GM11168 (cell line): ENCODE results near the gene GSE1.
"Not testable (repeated sequence)": the region's sequence is repeated elsewhere in the genome, so short reads cannot be mapped to it uniquely, and the experiment has no call there.

ENCODE experiments used
- in situ Hi-C: fragments of 300-500 bp; cut with MboI; formaldehyde crosslinking; loops from one replicate; pipeline ENCODE4 v1.12.0; 2022; ENCODE audit warnings: low sequenced_read_pairs; ENCODE audit not compliant: unreplicated experiment

The GSE1 gene

GRCh38 chr16:85588562-85589503, 24.3 kb upstream of the GSE1 start:
- in situ Hi-C loops: no loop called here

- in situ Hi-C loops: no loop called here
Measured at GRCh38 chr16:85589688-85590505, 23.2 kb upstream of the GSE1 start.

- in situ Hi-C loops: no loop called here
Measured at GRCh38 chr16:85590506-85590832, 22.7 kb upstream of the GSE1 start.

- in situ Hi-C loops: no loop called here
Measured at GRCh38 chr16:85591381-85591780, 21.7 kb upstream of the GSE1 start.

GRCh38 chr16:85592277-85592676, 20.8 kb upstream of the GSE1 start:
- in situ Hi-C loops: not testable (repeated sequence)

- in situ Hi-C loops: no loop called here
Measured at GRCh38 chr16:85592700-85593493, 20.2 kb upstream of the GSE1 start.

GRCh38 chr16:85593494-85594221, 19.5 kb upstream of the GSE1 start:
- in situ Hi-C loops: no loop called here

GRCh38 chr16:85594273-85594977, 18.7 kb upstream of the GSE1 start:
- in situ Hi-C loops: no loop called here

GRCh38 chr16:85594978-85595661, 18.0 kb upstream of the GSE1 start:
- in situ Hi-C loops: no loop called here

- in situ Hi-C loops: no loop called here
Measured at GRCh38 chr16:85595812-85596502, 17.2 kb upstream of the GSE1 start.

- in situ Hi-C loops: no loop called here
Measured at GRCh38 chr16:85598141-85598540, 15.0 kb upstream of the GSE1 start.

GRCh38 chr16:85600078-85600477, 13.0 kb upstream of the GSE1 start:
- in situ Hi-C loops: loop anchor here (10.0 kb wide), 1 partner anchor 105 kb away; no protein-coding TSS in a partner anchor

- in situ Hi-C loops: loop anchor here (10.0 kb wide), 1 partner anchor 106 kb away; no protein-coding TSS in a partner anchor
Measured at GRCh38 chr16:85600530-85601271, 12.4 kb upstream of the GSE1 start.

GRCh38 chr16:85601272-85601639, 11.9 kb upstream of the GSE1 start:
- in situ Hi-C loops: loop anchor here (10.0 kb wide), 1 partner anchor 106 kb away; no protein-coding TSS in a partner anchor

GRCh38 chr16:85601730-85602401, 11.3 kb upstream of the GSE1 start:
- in situ Hi-C loops: loop anchor here (10.0 kb wide), 1 partner anchor 107 kb away; no protein-coding TSS in a partner anchor

- in situ Hi-C loops: loop anchor here (10.0 kb wide), 1 partner anchor 108 kb away; no protein-coding TSS in a partner anchor
Measured at GRCh38 chr16:85602402-85603202, 10.5 kb upstream of the GSE1 start.
